SK-N-MC (cell line): ENCODE results near the gene LRRC15.

ENCODE experiments used
- EZH2 ChIP-seq: fragments of 200-600 bp; sonication (generic); IDR thresholded peaks from one replicate; pipeline ENCODE4 v1.6.1; 2017; ENCODE audit warnings: antibody characterized with exemption
- FOXP2 ChIP-seq: optimal IDR thresholded peaks from 2 replicates; pipeline ENCODE3; 2011; ENCODE audit warnings: mild to moderate bottlenecking, moderate library complexity; ENCODE audit not compliant: insufficient read depth; ENCODE audit errors: extremely low read length, control extremely low read depth
- POLR2AphosphoS5 ChIP-seq: IDR thresholded peaks from 2 replicates; pipeline ENCODE4 v1.6.1; 2012; ENCODE audit warnings: mild to moderate bottlenecking, low read depth, low read length, borderline replicate concordance

GRCh38 chr3:194320100-194320499 is 49.4 kb downstream of the LRRC15 start:
- TF ChIP-seq POLR2AphosphoS5 (no peak), EZH2 (no peak), FOXP2 (no peak)
